ENCODE measurements around the gene DBX2. TPM values are rescaled to one million over a fixed set of nuclear protein-coding genes. Genes with fewer than 3 reads are reported as not detected.
"Not testable (repeated sequence)": the region's sequence is repeated elsewhere in the genome, so short reads cannot be mapped to it uniquely, and the experiment has no call there.

DBX2 gene
- total and polyA plus RNA-seq, 5 experiments from 2014 or later: not detected

DNA sequence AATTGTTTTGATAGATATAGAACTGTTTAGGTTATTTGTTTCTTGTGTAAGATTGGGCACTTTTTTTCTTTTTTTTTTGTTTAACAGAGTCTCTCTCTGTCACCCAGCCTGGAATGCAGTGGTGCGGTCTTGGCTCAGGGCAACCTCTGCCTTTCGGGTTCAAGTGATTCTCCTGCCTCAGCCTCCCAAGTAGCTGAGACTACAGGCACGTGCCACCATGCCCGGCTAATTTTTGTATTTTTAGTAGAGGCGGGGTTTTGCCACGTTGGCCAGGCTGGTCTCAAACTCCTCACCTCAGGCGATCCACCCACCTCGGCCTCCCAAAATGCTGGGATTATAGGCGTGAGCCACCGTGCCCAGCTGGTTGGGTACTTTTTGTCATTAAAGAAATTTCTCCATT is 66.0 kb downstream of the DBX2 start:
- peaks cover 0 to 14% (median 8%) of the 10 kb centered on the region in 5 donors for H3K27me3 Mint-ChIP-seq
- POLR2A ChIA-PET, ATAC-seq, H3K4me3 Mint-ChIP-seq, H3K9me3 Mint-ChIP-seq, H3K4me1 Mint-ChIP-seq, H3K36me3 Mint-ChIP-seq, H3K27ac Mint-ChIP-seq, DNase-seq: not testable (repeated sequence)

DNA sequence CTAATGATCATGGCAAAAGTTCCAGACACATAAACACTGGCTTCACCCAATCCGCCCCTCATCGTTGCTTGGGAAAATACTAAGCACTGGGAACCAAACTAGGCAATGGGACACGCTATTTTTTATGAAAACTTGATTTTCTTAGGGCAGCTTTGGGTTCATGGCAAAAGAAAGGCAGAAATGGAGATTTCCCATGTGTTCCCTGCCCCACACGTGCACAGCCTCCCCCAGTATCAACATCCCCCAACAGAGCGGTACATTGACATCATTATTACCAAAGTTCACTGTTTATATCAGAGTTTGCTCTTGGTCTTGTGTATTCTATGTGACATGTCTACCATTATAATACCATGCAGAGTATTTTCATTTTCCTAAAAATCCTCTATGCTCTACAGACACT is 71.0 kb downstream of the DBX2 start:
- H3K27ac Mint-ChIP-seq: no peak overlapping the region
- DNase-seq: no peak
- ATAC-seq: no peak
- POLR2A ChIA-PET: no interaction called here
- no peaks in the 10 kb centered on the region for H3K36me3 Mint-ChIP-seq
- H3K9me3 Mint-ChIP-seq: no peaks in the 10 kb centered on the region
- H3K27me3 Mint-ChIP-seq: no peaks in the 10 kb centered on the region
- peaks cover 0 to 3% (median 0%) of the 10 kb centered on the region in 4 donors for H3K4me1 Mint-ChIP-seq
- no peak overlapping the region for H3K4me3 Mint-ChIP-seq

DNA sequence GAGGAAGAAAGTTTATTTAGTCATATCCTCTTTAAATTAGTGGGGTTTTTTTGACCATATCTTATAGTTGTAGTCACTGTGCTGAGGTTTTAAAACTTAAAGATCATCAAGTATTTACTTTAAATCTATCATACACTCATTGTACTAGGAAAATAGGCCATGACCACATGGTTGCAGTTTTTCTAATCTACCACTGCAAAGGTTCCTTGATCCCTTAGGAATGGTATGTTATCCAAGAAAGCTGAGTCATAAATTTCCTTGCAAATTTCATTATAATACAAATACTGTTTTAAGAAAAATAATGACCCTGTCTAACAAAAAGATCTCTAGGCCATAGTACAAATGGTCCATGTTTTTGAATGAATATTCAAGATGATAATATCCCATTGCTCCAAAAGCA is 74.7 kb downstream of the DBX2 start:
- Mint-ChIP-seq H3K36me3 (no peaks in the 10 kb centered on the region), H3K4me1 (peaks cover 0 to 5% (median 0%) of the 10 kb centered on the region in 4 donors), H3K4me3 (no peak overlapping the region), H3K9me3 (no peaks in the 10 kb centered on the region), H3K27ac (no peak overlapping the region), H3K27me3 (no peaks in the 10 kb centered on the region)
- DNase-seq (no peak), ATAC-seq (no peak)
- POLR2A ChIA-PET: no interaction called here

DNA sequence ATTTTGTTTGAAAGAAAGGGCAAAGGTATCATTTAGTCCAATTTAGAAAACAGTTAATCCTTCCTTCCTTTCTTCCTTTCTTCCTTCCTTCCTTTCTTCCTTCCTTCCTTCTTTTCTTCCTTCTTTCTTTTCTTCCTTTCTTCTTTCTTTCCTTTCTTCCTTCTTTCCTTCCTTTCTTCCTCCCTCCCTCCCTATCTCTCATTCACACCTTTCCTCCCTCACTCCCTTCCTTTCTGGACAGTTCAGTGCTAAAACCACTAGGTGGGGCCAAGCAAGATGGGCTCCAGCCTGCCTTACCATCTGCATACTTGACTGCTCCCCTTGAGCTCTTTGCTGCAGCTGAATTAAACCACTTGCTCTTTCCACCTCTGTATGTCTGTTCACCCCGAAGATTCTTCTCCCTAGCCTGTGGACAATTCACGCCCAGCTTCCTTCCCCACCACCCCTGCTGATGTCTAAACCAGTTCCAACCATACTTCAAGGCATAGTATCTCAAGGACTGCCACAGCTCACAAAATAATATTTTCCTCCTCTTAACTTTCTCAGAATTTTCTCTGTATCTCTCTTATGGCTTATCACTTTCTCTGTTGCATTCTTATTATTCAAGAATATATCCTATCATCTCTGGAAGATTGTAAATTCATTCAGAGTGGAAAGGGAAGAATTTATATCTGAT is 78.0 kb downstream of the DBX2 start:
- DNase-seq: no peak

DNA sequence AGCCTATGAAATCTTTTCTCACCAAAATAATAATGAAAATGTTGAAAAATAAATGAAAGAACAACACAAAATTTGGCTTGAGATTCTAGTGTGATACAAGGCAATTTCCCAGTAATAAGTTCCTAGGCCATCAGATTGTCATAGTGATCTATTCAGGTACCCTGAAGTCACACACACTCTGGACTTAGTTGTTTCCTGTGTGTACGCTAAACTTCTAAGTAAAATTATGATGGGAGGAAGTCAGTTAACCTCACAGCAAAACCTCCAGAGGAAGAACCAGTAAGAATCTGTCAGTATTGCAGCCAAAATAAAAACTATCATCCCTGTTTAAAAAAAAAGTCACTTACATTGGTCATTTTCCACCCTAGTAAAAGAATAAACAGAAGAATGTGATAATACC is 81.9 kb downstream of the DBX2 start:
- no peaks in the 10 kb centered on the region for H3K27me3 Mint-ChIP-seq
- peaks cover 0 to 19% (median 10%) of the 10 kb centered on the region in 9 donors for H3K9me3 Mint-ChIP-seq
- POLR2A ChIA-PET: no interaction called here
- peaks cover 7 to 12% (median 10%) of the 10 kb centered on the region in 4 donors for H3K4me1 Mint-ChIP-seq
- DNase-seq (peak in 2 of 10 donors; percentile 6 to 18), ATAC-seq (peak in 1 of 2 donors; percentile 76)
- H3K4me3 Mint-ChIP-seq: peak overlapping the region in 3 of 10 donors; percentile 15 to 51 (median 22)
- peak overlapping the region in 1 of 10 donors; percentile 2 for H3K27ac Mint-ChIP-seq
- H3K36me3 Mint-ChIP-seq: peaks cover 0 to 5% (median 3%) of the 10 kb centered on the region in 3 donors

More for the DNA sequence above, 78.0 kb downstream of the DBX2 start:
- Mint-ChIP-seq H3K9me3 (no peaks in the 10 kb centered on the region), H3K4me1 (peaks cover 6 to 9% (median 7%) of the 10 kb centered on the region in 4 donors), H3K4me3 (no peak overlapping the region), H3K27me3 (no peaks in the 10 kb centered on the region), H3K27ac (no peak overlapping the region), H3K36me3 (no peaks in the 10 kb centered on the region)
- peak in 1 of 2 donors; percentile 44 for ATAC-seq
- POLR2A ChIA-PET: no interaction called here

Other genes with a start within 250 kb of the DBX2 start
- gene NELL2, start 174.8 kb downstream of the DBX2 start, total RNA-seq: 100 to 1,000 TPM; 626 to 633 TPM
- 100 to 1,000 TPM; 320 to 498 (median 397) TPM for gene NELL2, start 174.8 kb downstream of the DBX2 start, polyA plus RNA-seq
- gene ANO6, start 165.0 kb upstream of the DBX2 start, total RNA-seq: 10 to 100 TPM; 17.1 to 17.5 TPM
- gene ANO6, start 165.0 kb upstream of the DBX2 start, polyA plus RNA-seq: 10 to 100 TPM; 13.4 to 18.6 (median 18.0) TPM